Astrocyte (in vitro differentiated cells and primary cell): ENCODE measurements around the gene SMAP2. TPM values are rescaled to one million over a fixed set of nuclear protein-coding genes. Genes with fewer than 3 reads are reported as not detected.

ENCODE experiments used
- DNase-seq: peaks from one replicate; pipeline ENCODE4 v3.0.0-alpha.2; 2010; ENCODE audit warnings: low read depth
- FAIRE-seq: peaks from 2 replicates; lab custom pipeline; 2011; peaks lifted over from hg19 to GRCh38; lab: Jason Lieb, UNC
- H2AFZ ChIP-seq: 2 replicates; pipeline ENCODE4 v1.6.0; 2012; ENCODE audit warnings: low read depth, low read length, inconsistent platforms
- H3K27ac ChIP-seq: 2 replicates; pipeline ENCODE4 v1.5.1; 2011; ENCODE audit warnings: low read depth, low read length, inconsistent platforms
- H3K27me3 ChIP-seq: 2 replicates; pipeline ENCODE4 v1.6.0; 2011; ENCODE audit warnings: low read length, inconsistent platforms; ENCODE audit not compliant: insufficient read depth
- H3K36me3 ChIP-seq: 2 replicates; pipeline ENCODE4 v1.5.1; 2011; ENCODE audit warnings: low read length, inconsistent platforms; ENCODE audit not compliant: insufficient read depth
- H3K4me1 ChIP-seq: 2 replicates; pipeline ENCODE4 v1.5.1; 2011; ENCODE audit warnings: low read length, inconsistent platforms; ENCODE audit not compliant: insufficient read depth
- H3K4me2 ChIP-seq: 2 replicates; pipeline ENCODE4 v1.6.0; 2012; ENCODE audit warnings: low read length, inconsistent platforms
- H3K4me3 ChIP-seq: 2 replicates; pipeline ENCODE4 v1.5.1; 2011; ENCODE audit warnings: low read depth, mild to moderate bottlenecking, low read length, inconsistent platforms; ENCODE audit not compliant: insufficient read depth
- H3K79me2 ChIP-seq: 2 replicates; pipeline ENCODE4 v1.6.0; 2012; ENCODE audit warnings: mild to moderate bottlenecking, low read length, inconsistent platforms; ENCODE audit not compliant: insufficient read depth
- H3K9ac ChIP-seq: 2 replicates; pipeline ENCODE4 v1.6.0; 2012; ENCODE audit warnings: mild to moderate bottlenecking, low read length, inconsistent platforms
- H3K9me3 ChIP-seq: 2 replicates; pipeline ENCODE4 v1.5.1; 2012; ENCODE audit warnings: low read depth, mild to moderate bottlenecking, low read length, inconsistent platforms; ENCODE audit not compliant: insufficient read depth
- H4K20me1 ChIP-seq: 2 replicates; pipeline ENCODE4 v1.6.0; 2012; ENCODE audit warnings: low read length, inconsistent platforms; ENCODE audit not compliant: insufficient read depth
- H3K27ac Mint-ChIP-seq: one replicate; pipeline ENCODE4 v1.8.0; 2021; ENCODE audit warnings: mild to moderate bottlenecking, mixed read lengths; ENCODE audit not compliant: unreplicated experiment
- H3K27me3 Mint-ChIP-seq: one replicate; pipeline ENCODE4 v1.8.0; 2021; ENCODE audit warnings: low read depth, mixed read lengths; ENCODE audit not compliant: unreplicated experiment
- H3K36me3 Mint-ChIP-seq: one replicate; pipeline ENCODE4 v1.8.0; 2021; ENCODE audit warnings: low read depth, mixed read lengths; ENCODE audit not compliant: unreplicated experiment
- H3K4me1 Mint-ChIP-seq: one replicate; pipeline ENCODE4 v1.8.0; 2021; ENCODE audit warnings: low read depth, mixed read lengths; ENCODE audit not compliant: unreplicated experiment
- H3K4me3 Mint-ChIP-seq: one replicate; pipeline ENCODE4 v1.8.0; 2021; ENCODE audit warnings: mild to moderate bottlenecking, moderate library complexity, mixed read lengths; ENCODE audit not compliant: unreplicated experiment
- H3K9me3 Mint-ChIP-seq: one replicate; pipeline ENCODE4 v1.8.0; 2021; ENCODE audit warnings: mild to moderate bottlenecking, mixed read lengths; ENCODE audit not compliant: unreplicated experiment
- EZH2 ChIP-seq: IDR thresholded peaks from 2 replicates; pipeline ENCODE4 v1.6.1; 2012; ENCODE audit warnings: mild to moderate bottlenecking, low read length, inconsistent platforms; ENCODE audit not compliant: insufficient read depth
- total RNA-seq: library from RNA; stranded (reverse); gene quantifications from 2 replicates; pipeline ENCODE4 v1.2.1, GENCODE V29; 2021
- TF ChIP-seq, protein P1 (sequence below): IDR thresholded peaks from 2 replicates; pipeline ENCODE4 v1.5.1; 2011; ENCODE audit warnings: low read depth, mild to moderate bottlenecking, inconsistent platforms, low read length, moderate library complexity; ENCODE audit not compliant: insufficient read depth

SMAP2 gene
- total RNA-seq, 1 donor from 2014 or later: 16.8 TPM

DNA sequence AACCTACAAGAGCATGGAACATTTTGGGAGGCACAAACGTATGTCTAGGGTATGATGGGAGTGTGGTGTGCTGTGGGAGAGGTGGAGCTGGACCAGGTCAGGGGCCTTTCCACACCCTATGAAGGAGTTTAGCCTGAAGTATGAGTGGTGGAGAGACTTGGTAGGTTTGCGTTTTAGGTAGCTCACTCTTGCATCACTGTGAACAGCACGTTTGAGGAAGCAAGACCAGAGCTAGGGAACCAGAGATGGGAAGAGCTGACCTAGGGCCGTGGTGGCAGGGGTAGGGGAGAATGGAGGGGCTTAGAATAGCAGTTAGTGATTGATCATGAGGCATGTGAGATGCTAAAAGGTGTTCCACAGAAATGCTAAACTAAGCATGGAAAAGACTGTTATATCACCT lies 51.7 kb downstream of the SMAP2 start:
- Mint-ChIP-seq H3K4me1 (peaks cover 9% of the 10 kb centered on the region), H3K27ac (no peak overlapping the region), H3K4me3 (no peak overlapping the region), H3K36me3 (peaks cover 26% of the 10 kb centered on the region), H3K9me3 (peaks cover 1% of the 10 kb centered on the region), H3K27me3 (no peaks in the 10 kb centered on the region)
- Histone ChIP-seq H3K27me3 (no peaks in the 10 kb centered on the region), H3K9ac (no peak overlapping the region), H2AFZ (no peak overlapping the region), H3K27ac (no peak overlapping the region), H3K79me2 (no peaks in the 10 kb centered on the region), H4K20me1 (no peaks in the 10 kb centered on the region), H3K36me3 (no peaks in the 10 kb centered on the region), H3K4me1 (peaks cover 5% of the 10 kb centered on the region), H3K4me2 (no peak overlapping the region), H3K4me3 (no peak overlapping the region), H3K9me3 (no peaks in the 10 kb centered on the region)
- no peak for DNase-seq
- FAIRE-seq: no peak
- no peak for TF ChIP-seq EZH2
- TF ChIP-seq, protein P1, sequence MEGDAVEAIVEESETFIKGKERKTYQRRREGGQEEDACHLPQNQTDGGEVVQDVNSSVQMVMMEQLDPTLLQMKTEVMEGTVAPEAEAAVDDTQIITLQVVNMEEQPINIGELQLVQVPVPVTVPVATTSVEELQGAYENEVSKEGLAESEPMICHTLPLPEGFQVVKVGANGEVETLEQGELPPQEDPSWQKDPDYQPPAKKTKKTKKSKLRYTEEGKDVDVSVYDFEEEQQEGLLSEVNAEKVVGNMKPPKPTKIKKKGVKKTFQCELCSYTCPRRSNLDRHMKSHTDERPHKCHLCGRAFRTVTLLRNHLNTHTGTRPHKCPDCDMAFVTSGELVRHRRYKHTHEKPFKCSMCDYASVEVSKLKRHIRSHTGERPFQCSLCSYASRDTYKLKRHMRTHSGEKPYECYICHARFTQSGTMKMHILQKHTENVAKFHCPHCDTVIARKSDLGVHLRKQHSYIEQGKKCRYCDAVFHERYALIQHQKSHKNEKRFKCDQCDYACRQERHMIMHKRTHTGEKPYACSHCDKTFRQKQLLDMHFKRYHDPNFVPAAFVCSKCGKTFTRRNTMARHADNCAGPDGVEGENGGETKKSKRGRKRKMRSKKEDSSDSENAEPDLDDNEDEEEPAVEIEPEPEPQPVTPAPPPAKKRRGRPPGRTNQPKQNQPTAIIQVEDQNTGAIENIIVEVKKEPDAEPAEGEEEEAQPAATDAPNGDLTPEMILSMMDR: no peak

DNA sequence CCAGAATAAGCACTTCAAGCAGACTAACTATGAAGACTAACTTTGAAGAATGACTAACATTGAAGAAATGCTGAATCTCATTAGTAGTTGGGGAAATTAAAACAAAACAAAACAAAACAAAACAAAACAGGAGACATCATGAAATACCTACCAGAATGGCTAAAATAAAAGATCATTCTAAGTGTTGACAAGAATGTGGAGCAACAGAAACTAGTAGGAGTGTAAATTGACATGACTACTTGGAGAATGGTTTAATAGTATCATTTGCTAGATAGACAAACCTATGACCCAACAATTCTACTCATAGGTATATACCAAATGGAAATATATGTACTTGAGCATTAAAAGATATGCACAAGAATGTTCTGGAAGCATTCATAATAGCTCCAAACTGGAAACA lies 57.9 kb downstream of the SMAP2 start:
- Mint-ChIP-seq H3K4me1 (peaks cover 2% of the 10 kb centered on the region), H3K4me3 (no peak overlapping the region), H3K27ac (no peak overlapping the region), H3K27me3 (no peaks in the 10 kb centered on the region), H3K36me3 (peaks cover 6% of the 10 kb centered on the region), H3K9me3 (peaks cover 3% of the 10 kb centered on the region)
- Histone ChIP-seq H2AFZ (no peak overlapping the region), H3K4me3 (no peak overlapping the region), H3K9me3 (no peaks in the 10 kb centered on the region), H3K36me3 (no peaks in the 10 kb centered on the region), H3K79me2 (no peaks in the 10 kb centered on the region), H3K4me1 (peaks cover 14% of the 10 kb centered on the region), H3K9ac (no peak overlapping the region), H3K4me2 (no peak overlapping the region), H3K27ac (no peak overlapping the region), H3K27me3 (no peaks in the 10 kb centered on the region), H4K20me1 (no peaks in the 10 kb centered on the region)
- TF ChIP-seq, protein P1: no peak
- DNase-seq: no peak
- no peak for FAIRE-seq

GRCh38 chr1:40432644-40433390 lies 59.3 kb downstream of the SMAP2 start:
- TF ChIP-seq EZH2: no peak
- TF ChIP-seq, protein P1: no peak
- no peak overlapping the region for H3K9ac ChIP-seq
- no peaks in the 10 kb centered on the region for H3K27me3 Mint-ChIP-seq
- no peak overlapping the region for H2AFZ ChIP-seq
- H4K20me1 ChIP-seq: no peaks in the 10 kb centered on the region
- H3K4me2 ChIP-seq: no peak overlapping the region
- no peaks in the 10 kb centered on the region for H3K79me2 ChIP-seq
- no peaks in the 10 kb centered on the region for H3K36me3 ChIP-seq
- no peak overlapping the region for H3K27ac Mint-ChIP-seq
- H3K4me1 Mint-ChIP-seq: peaks cover 2% of the 10 kb centered on the region
- peaks cover 5% of the 10 kb centered on the region for H3K36me3 Mint-ChIP-seq
- no peak overlapping the region for H3K27ac ChIP-seq
- H3K9me3 Mint-ChIP-seq: peaks cover 2% of the 10 kb centered on the region
- DNase-seq (peak; percentile 49), FAIRE-seq (peak; percentile 13)
- no peak overlapping the region for H3K4me3 Mint-ChIP-seq
- no peaks in the 10 kb centered on the region for H3K27me3 ChIP-seq
- no peak overlapping the region for H3K4me3 ChIP-seq
- no peaks in the 10 kb centered on the region for H3K9me3 ChIP-seq
- peaks cover 14% of the 10 kb centered on the region for H3K4me1 ChIP-seq
